ENCODE data around the gene INSYN2B.

Gene INSYN2B

DNA sequence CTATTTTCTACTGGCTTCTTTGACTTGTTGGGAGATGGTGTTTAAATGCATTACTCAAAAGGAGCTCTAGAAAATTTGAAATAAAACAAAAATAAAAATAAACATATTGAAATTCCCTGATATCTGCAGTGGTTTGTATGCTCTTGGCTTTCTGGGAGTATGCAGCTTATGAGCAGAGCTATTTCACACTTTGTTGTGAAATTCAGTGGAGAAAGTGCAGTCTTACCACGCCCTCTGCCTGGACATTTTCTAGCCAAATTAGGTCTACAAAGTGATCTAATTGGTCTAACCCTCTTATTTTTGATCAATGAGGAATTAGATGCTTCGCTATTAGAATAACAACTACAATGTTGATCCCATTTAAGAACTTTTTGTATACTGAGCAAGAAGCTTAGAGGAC is 66.8 kb downstream of the INSYN2B start:
- H3K36me3 ChIP-seq (ENCODE audit: control insufficient read depth in 2 of 2, insufficient read depth in 2 of 2, low read length in 2 of 2): no peaks in the 10 kb centered on the region
- peaks cover 0 to 2% of the 10 kb centered on the region in 2 donors for H3K27me3 ChIP-seq (ENCODE audit: control insufficient read depth in 1 of 2, insufficient read depth in 2 of 2, low read length in 2 of 2)
- H3K9me3 ChIP-seq (ENCODE audit: control insufficient read depth in 2 of 2, low read length in 2 of 2): no peaks in the 10 kb centered on the region
- H3K4me3 ChIP-seq (ENCODE audit: low read length in 2 of 2): no peak overlapping the region
- H3K9ac ChIP-seq (ENCODE audit: low read length in 2 of 2): no peak overlapping the region
- no peaks in the 10 kb centered on the region for H3K4me1 ChIP-seq (ENCODE audit: control insufficient read depth, insufficient read depth, low read length)
- no peak overlapping the region for H3K27ac ChIP-seq (ENCODE audit: low read length)

DNA sequence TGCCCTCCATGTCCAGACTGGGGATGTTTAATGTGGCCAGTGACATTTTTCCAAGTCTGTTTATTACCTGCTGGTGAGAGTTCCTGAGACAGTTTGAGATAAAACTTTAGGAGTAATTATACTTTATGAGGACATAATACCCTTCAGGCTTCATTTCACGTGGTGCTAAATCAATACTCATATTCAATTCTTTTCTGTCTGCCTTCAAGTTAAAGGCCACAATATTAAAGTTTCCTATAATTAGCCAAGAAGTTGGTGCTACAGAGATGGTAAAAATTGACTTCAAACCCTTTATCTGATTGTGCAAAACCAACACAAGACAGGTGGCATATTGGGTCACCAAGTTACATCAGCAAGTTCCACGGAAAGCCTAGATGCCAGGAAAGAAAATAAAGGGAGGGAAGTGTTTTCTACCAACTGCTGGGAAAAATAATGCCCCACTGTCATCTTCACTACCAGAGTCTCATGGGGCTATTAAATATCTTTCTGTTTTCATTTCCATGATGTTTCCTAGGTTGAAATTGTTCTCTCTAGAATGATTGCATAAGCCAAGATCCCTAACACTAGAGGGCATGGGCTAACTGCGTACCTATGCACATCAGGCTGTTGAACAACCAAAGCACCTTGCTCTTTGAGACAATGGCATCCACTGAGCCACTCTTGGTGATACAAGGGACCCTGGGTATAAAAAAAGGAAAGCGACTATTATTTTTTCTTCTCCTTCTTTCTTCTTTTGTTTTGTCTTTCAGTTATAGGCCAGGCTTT is 68.7 kb downstream of the INSYN2B start:
- H3K27ac ChIP-seq (ENCODE audit: low read length): no peak overlapping the region
- no peaks in the 10 kb centered on the region for H3K9me3 ChIP-seq (ENCODE audit: control insufficient read depth in 2 of 2, low read length in 2 of 2)
- peaks cover 0 to 2% of the 10 kb centered on the region in 2 donors for H3K27me3 ChIP-seq (ENCODE audit: control insufficient read depth in 1 of 2, insufficient read depth in 2 of 2, low read length in 2 of 2)
- no peaks in the 10 kb centered on the region for H3K4me1 ChIP-seq (ENCODE audit: control insufficient read depth, insufficient read depth, low read length)
- no peak overlapping the region for H3K9ac ChIP-seq (ENCODE audit: low read length in 2 of 2)
- H3K36me3 ChIP-seq (ENCODE audit: control insufficient read depth in 2 of 2, insufficient read depth in 2 of 2, low read length in 2 of 2): no peaks in the 10 kb centered on the region
- H3K4me3 ChIP-seq (ENCODE audit: low read length in 2 of 2): no peak overlapping the region

DNA sequence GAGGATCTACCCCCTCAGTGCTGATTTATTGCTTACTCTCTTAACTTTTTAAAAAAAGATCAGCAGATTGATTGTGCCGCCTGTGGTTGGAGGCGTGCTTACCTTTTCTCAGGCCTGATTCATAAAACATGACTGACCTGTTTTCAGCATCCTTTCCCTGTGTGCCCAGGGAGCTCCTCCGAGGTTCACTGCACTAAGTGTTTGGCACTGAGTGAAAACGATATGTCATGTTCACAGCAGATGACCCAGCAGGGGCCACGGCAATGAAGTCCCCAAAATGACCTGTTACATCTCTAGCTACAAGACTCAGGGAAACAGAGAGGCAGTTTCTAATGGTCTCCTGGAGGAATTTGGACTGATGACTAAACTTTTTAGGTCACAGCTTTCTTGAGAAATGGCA is 69.9 kb downstream of the INSYN2B start:
- Histone ChIP-seq H3K4me3 (ENCODE audit: low read length in 2 of 2) (no peak overlapping the region), H3K36me3 (ENCODE audit: control insufficient read depth in 2 of 2, insufficient read depth in 2 of 2, low read length in 2 of 2) (no peaks in the 10 kb centered on the region), H3K27me3 (ENCODE audit: control insufficient read depth in 1 of 2, insufficient read depth in 2 of 2, low read length in 2 of 2) (peaks cover 0 to 2% of the 10 kb centered on the region in 2 donors), H3K9ac (ENCODE audit: low read length in 2 of 2) (no peak overlapping the region), H3K4me1 (ENCODE audit: control insufficient read depth, insufficient read depth, low read length) (no peaks in the 10 kb centered on the region), H3K9me3 (ENCODE audit: control insufficient read depth in 2 of 2, low read length in 2 of 2) (no peaks in the 10 kb centered on the region), H3K27ac (ENCODE audit: low read length) (no peak overlapping the region)

DNA sequence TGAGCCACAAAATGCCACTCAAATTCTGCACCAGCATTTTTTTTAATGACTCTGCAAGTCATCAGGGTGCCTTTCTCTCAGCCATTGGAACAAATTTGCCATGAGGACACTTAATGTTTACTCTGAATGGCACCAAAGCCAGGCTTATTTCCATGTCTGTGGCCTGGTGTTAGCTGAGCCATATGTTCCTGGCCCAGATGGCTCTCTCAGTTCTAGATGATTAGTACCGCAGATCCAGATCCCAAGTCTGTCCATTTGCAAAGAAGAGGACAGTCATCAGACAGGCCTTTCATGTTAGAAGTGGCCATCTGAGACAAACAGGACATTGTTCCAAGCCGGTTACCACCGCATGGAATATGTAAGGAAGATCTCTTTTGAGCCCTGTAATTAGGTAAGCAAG is 70.3 kb downstream of the INSYN2B start:
- Histone ChIP-seq H3K9me3 (ENCODE audit: control insufficient read depth in 2 of 2, low read length in 2 of 2) (no peaks in the 10 kb centered on the region), H3K27ac (ENCODE audit: low read length) (no peak overlapping the region), H3K36me3 (ENCODE audit: control insufficient read depth in 2 of 2, insufficient read depth in 2 of 2, low read length in 2 of 2) (no peaks in the 10 kb centered on the region), H3K9ac (ENCODE audit: low read length in 2 of 2) (no peak overlapping the region), H3K4me1 (ENCODE audit: control insufficient read depth, insufficient read depth, low read length) (no peaks in the 10 kb centered on the region), H3K27me3 (ENCODE audit: control insufficient read depth in 1 of 2, insufficient read depth in 2 of 2, low read length in 2 of 2) (peaks cover 0 to 2% of the 10 kb centered on the region in 2 donors), H3K4me3 (ENCODE audit: low read length in 2 of 2) (no peak overlapping the region)

DNA sequence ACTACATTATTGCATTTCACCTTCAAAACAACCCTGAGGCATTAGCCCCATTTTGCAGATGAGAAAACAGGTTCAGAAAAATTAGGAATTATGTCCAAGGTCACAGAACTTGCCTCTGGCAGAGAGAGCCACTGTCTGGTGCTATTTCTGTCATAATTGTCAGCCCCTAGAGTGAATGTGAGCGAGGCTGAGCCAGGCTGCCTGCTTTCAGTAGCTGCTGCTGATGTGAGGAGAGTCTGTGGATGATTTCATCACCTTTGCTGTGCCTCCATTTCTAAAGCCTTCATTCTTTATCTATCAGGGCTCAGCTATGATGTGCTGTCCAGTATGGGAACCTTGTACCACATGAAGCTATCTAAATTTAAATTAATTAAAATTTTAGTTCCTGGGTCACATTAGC is 71.4 kb downstream of the INSYN2B start:
- Histone ChIP-seq H3K36me3 (ENCODE audit: control insufficient read depth in 2 of 2, insufficient read depth in 2 of 2, low read length in 2 of 2) (no peaks in the 10 kb centered on the region), H3K27ac (ENCODE audit: low read length) (no peak overlapping the region)

DNA sequence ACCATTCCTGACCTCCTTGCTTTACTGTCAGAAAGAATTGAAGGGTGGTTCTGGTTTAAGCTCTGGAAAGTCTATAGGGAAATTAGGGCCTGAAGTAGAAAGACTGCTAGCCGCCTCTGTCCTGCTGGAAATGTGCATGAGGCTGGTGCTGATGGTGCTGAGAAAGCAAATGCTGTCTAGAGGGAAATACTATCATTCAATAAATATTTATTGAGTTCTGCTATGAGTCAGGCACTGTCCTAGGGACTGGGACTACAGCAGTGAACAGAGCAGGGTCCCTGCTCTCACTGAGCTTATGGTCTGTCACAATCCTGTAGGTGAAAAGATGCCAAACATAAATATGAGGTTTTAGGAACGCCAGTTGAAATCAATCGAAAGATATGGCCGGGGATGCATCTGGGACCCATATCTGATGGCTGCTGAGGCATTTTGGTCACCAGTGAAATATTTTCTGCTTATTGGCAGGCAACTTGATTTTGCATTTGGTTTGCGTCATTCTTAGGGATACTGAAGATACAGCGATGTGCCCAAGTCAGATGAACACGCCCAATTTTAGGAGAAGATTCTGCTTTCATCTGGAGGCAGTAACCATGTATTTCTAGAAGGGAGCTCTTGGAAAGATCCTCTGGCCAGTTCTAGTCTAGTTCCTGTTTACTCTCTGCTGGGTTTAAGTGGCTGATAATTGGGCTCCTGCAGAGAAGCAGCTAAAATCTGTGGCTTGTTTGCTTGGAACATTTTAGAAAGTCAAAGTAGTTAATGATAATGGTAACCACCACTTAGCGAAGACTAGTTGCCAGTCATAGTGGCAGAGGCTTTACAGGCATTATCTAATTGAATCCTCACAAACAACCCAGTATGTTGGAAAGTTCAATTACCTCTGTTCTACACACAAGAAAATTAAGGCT is 73.3 kb downstream of the INSYN2B start:
- Histone ChIP-seq H3K4me1 (ENCODE audit: control insufficient read depth, insufficient read depth, low read length) (no peaks in the 10 kb centered on the region), H3K4me3 (ENCODE audit: low read length in 2 of 2) (no peak overlapping the region), H3K27me3 (ENCODE audit: control insufficient read depth in 1 of 2, insufficient read depth in 2 of 2, low read length in 2 of 2) (peaks cover 0 to 2% of the 10 kb centered on the region in 2 donors), H3K9me3 (ENCODE audit: control insufficient read depth in 2 of 2, low read length in 2 of 2) (no peaks in the 10 kb centered on the region), H3K27ac (ENCODE audit: low read length) (no peak overlapping the region), H3K9ac (ENCODE audit: low read length in 2 of 2) (no peak overlapping the region), H3K36me3 (ENCODE audit: control insufficient read depth in 2 of 2, insufficient read depth in 2 of 2, low read length in 2 of 2) (no peaks in the 10 kb centered on the region)

More for the DNA sequence above, 71.4 kb downstream of the INSYN2B start:
- no peak overlapping the region for H3K4me3 ChIP-seq (ENCODE audit: low read length in 2 of 2)
- H3K9me3 ChIP-seq (ENCODE audit: control insufficient read depth in 2 of 2, low read length in 2 of 2): no peaks in the 10 kb centered on the region
- H3K4me1 ChIP-seq (ENCODE audit: control insufficient read depth, insufficient read depth, low read length): no peaks in the 10 kb centered on the region
- H3K27me3 ChIP-seq (ENCODE audit: control insufficient read depth in 1 of 2, insufficient read depth in 2 of 2, low read length in 2 of 2): peaks cover 0 to 2% of the 10 kb centered on the region in 2 donors
- H3K9ac ChIP-seq (ENCODE audit: low read length in 2 of 2): no peak overlapping the region

DNA sequence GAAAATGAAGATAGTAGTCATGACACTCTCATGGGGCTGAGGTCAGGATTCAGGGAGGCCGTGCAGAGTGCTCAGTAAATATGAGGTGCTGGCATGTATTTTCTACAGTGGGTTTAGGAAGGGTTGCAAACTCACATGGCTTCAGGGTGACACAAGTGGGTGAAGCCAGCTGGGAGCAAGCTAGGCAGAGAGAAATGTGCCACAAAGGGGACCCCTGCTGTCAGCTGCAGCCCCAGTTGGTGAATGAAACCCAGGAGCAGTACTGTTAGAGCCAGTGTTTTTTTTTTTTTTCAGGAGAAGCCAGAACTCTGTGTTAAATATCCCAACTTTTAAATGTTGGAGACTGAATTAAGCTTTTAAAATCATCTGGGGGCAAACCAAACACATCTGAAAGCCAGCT is 75.3 kb downstream of the INSYN2B start:
- no peaks in the 10 kb centered on the region for H3K4me1 ChIP-seq (ENCODE audit: control insufficient read depth, insufficient read depth, low read length)
- no peaks in the 10 kb centered on the region for H3K27me3 ChIP-seq (ENCODE audit: control insufficient read depth in 1 of 2, insufficient read depth in 2 of 2, low read length in 2 of 2)
- no peak overlapping the region for H3K4me3 ChIP-seq (ENCODE audit: low read length in 2 of 2)
- H3K9me3 ChIP-seq (ENCODE audit: control insufficient read depth in 2 of 2, low read length in 2 of 2): no peaks in the 10 kb centered on the region
- H3K36me3 ChIP-seq (ENCODE audit: control insufficient read depth in 2 of 2, insufficient read depth in 2 of 2, low read length in 2 of 2): no peaks in the 10 kb centered on the region
- no peak overlapping the region for H3K9ac ChIP-seq (ENCODE audit: low read length in 2 of 2)
- H3K27ac ChIP-seq (ENCODE audit: low read length): no peak overlapping the region

DNA sequence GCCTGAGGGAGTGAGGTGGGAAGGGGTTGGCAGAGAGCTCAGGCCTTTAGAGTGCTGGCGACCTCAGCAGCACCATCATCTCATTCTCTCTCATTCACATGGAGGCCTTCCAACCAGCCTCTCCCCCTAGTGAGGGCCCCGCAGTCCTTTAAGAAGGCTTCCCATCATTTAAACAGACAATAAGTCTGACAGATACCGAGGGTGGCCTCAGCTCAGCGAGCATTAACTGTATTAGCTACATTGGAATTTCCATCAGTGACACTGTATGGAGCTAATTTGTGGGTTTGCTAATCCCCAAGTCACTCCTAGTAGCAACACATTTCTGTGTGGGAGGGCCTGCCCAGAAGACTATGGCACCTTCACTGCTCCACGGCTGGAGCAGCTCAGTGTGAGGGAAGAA is 75.8 kb downstream of the INSYN2B start:
- Histone ChIP-seq H3K4me1 (ENCODE audit: control insufficient read depth, insufficient read depth, low read length) (no peaks in the 10 kb centered on the region), H3K4me3 (ENCODE audit: low read length in 2 of 2) (no peak overlapping the region), H3K27ac (ENCODE audit: low read length) (no peak overlapping the region), H3K36me3 (ENCODE audit: control insufficient read depth in 2 of 2, insufficient read depth in 2 of 2, low read length in 2 of 2) (peaks cover 0 to 2% of the 10 kb centered on the region in 2 donors), H3K9ac (ENCODE audit: low read length in 2 of 2) (no peak overlapping the region), H3K9me3 (ENCODE audit: control insufficient read depth in 2 of 2, low read length in 2 of 2) (no peaks in the 10 kb centered on the region), H3K27me3 (ENCODE audit: control insufficient read depth in 1 of 2, insufficient read depth in 2 of 2, low read length in 2 of 2) (no peaks in the 10 kb centered on the region)

DNA sequence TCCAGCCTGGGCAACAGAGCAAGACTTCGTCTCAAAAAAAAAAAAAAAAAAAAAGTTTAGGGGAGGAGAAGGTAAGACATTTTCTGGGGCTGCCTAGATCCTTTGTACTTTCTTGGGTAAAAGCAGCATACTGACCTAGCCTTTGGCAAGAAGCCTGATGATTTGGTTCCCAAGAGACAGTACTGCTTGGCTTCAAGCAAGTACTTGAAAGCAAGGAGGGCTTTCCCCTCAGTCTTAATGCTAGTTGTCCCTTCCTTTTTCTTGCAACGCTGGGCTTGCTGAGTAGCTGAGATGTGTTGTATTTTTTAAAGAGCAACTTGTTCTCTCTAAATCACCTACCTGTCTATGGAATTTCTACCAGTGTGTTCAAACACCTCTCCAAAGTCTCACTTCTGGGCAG is 76.2 kb downstream of the INSYN2B start:
- H3K4me3 ChIP-seq (ENCODE audit: low read length in 2 of 2): no peak overlapping the region
- H3K9ac ChIP-seq (ENCODE audit: low read length in 2 of 2): no peak overlapping the region
- H3K27me3 ChIP-seq (ENCODE audit: control insufficient read depth in 1 of 2, insufficient read depth in 2 of 2, low read length in 2 of 2): no peaks in the 10 kb centered on the region
- H3K4me1 ChIP-seq (ENCODE audit: control insufficient read depth, insufficient read depth, low read length): no peaks in the 10 kb centered on the region
- H3K9me3 ChIP-seq (ENCODE audit: control insufficient read depth in 2 of 2, low read length in 2 of 2): no peaks in the 10 kb centered on the region
- H3K36me3 ChIP-seq (ENCODE audit: control insufficient read depth in 2 of 2, insufficient read depth in 2 of 2, low read length in 2 of 2): peaks cover 0 to 2% of the 10 kb centered on the region in 2 donors
- no peak overlapping the region for H3K27ac ChIP-seq (ENCODE audit: low read length)

DNA sequence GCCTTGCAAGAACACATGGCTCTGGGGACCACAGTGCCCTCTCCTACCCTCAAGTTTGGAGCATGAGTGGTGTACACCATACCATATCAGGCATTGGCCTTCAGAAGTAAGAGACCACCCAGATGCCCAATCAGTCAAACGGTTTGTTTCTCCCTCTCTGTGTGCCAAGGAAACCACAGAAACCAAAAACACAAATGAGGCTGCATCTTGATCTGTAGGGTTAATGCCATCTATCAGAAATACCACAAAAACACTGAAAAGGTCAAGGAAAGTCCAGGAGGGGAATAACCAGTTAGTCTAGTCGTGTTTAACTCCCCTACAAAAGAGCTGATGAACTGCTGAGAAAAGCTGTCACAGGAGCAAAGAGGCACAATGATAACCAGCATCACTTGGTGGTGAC is 78.4 kb downstream of the INSYN2B start:
- Histone ChIP-seq H3K9ac (ENCODE audit: low read length in 2 of 2) (no peak overlapping the region), H3K27me3 (ENCODE audit: control insufficient read depth in 1 of 2, insufficient read depth in 2 of 2, low read length in 2 of 2) (no peaks in the 10 kb centered on the region), H3K9me3 (ENCODE audit: control insufficient read depth in 2 of 2, low read length in 2 of 2) (no peaks in the 10 kb centered on the region), H3K4me1 (ENCODE audit: control insufficient read depth, insufficient read depth, low read length) (no peaks in the 10 kb centered on the region), H3K4me3 (ENCODE audit: low read length in 2 of 2) (no peak overlapping the region), H3K27ac (ENCODE audit: low read length) (no peak overlapping the region), H3K36me3 (ENCODE audit: control insufficient read depth in 2 of 2, insufficient read depth in 2 of 2, low read length in 2 of 2) (peaks cover 0 to 2% of the 10 kb centered on the region in 2 donors)

DNA sequence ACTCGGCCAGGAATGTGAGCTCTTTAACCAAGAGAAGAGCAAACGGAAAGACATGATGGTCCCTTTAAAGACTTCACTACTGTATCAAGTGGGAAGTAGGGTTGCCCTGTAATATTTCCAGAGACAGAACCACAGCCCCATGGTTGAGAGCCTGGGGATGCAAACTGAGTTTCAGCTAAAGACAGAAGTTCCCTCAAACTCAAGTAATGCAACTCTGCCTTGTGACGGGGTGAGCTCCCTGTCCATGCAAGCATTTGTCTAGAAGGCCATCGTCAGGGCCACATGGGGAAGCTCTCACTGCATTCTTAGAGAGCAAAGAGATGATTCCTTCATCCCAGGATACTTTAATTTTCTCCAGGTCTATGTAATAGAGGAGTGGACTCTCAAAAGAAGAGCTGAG is 82.8 kb downstream of the INSYN2B start:
- H3K9ac ChIP-seq (ENCODE audit: low read length in 2 of 2): no peak overlapping the region
- no peaks in the 10 kb centered on the region for H3K4me1 ChIP-seq (ENCODE audit: control insufficient read depth, insufficient read depth, low read length)
- H3K36me3 ChIP-seq (ENCODE audit: control insufficient read depth in 2 of 2, insufficient read depth in 2 of 2, low read length in 2 of 2): peaks cover 0 to 2% of the 10 kb centered on the region in 2 donors
- no peak overlapping the region for H3K27ac ChIP-seq (ENCODE audit: low read length)
- H3K4me3 ChIP-seq (ENCODE audit: low read length in 2 of 2): no peak overlapping the region
- H3K27me3 ChIP-seq (ENCODE audit: control insufficient read depth in 1 of 2, insufficient read depth in 2 of 2, low read length in 2 of 2): no peaks in the 10 kb centered on the region
- no peaks in the 10 kb centered on the region for H3K9me3 ChIP-seq (ENCODE audit: control insufficient read depth in 2 of 2, low read length in 2 of 2)
